ENCODE results near the gene ANKRD40CL. TPM values are rescaled to one million over a fixed set of nuclear protein-coding genes. Genes with fewer than 3 reads are reported as not detected.
"Not testable (repeated sequence)": the region's sequence is repeated elsewhere in the genome, so short reads cannot be mapped to it uniquely, and the experiment has no call there.

Gene ANKRD40CL
- total RNA-seq, 1 donor from 2014 or later, result not detected

DNA sequence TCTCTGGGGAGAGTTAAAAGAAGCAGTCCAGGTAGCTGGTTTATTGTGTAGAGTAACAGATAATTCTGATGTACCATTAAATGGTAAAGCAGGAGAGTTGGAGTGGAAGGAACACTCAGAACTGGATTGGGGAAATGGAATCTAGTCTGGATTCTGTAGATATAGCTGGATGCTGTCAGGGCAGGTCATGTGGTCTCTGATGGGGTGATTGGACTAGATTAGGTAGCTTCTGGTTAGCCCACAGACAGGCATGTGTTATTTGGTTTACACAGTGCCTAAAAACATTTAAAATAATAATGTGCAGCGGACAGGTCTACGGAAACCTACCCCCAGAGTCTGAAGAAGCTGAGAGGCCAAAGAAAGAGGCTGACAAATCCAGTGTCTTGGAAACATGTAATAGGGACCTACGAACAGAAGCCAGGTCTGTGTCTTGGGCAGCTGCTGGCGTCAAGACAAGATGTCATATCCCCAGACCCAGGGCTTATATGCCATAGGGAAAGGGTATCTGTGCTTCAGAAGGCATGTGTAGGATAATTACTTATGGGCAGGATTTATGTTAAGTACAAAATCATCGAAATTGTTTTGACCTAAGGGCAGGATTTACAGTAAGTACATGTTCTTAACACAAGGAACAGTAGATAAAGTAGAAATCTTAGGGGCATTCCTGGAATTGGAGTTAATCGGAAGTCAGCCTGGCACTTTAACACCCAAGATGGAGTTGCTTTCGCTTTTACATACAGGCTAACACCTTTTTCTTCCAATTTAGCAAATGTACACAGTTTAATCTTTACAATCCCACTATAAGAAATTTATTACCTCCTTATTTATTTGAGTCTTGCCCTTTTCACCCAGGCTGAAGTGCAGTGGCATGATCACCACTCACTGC, 35.5 kb downstream of the ANKRD40CL start:
- H3K4me3 Mint-ChIP-seq (ENCODE audit: low read depth), result no peak overlapping the region
- H3K4me1 Mint-ChIP-seq (ENCODE audit: low read depth), result peaks cover 40% of the 10 kb centered on the region
- no peaks in the 10 kb centered on the region for H3K27me3 Mint-ChIP-seq (ENCODE audit: low read depth)
- intact Hi-C loops (cut with micrococcal nuclease), result no loop called here
- H3K36me3 Mint-ChIP-seq (ENCODE audit: low read depth), result peaks cover 31% of the 10 kb centered on the region
- no peak for DNase-seq (ENCODE audit: low spot score)
- H3K27ac Mint-ChIP-seq, result peak overlapping the region; percentile 14
- H3K9me3 Mint-ChIP-seq, result no peaks in the 10 kb centered on the region

DNA sequence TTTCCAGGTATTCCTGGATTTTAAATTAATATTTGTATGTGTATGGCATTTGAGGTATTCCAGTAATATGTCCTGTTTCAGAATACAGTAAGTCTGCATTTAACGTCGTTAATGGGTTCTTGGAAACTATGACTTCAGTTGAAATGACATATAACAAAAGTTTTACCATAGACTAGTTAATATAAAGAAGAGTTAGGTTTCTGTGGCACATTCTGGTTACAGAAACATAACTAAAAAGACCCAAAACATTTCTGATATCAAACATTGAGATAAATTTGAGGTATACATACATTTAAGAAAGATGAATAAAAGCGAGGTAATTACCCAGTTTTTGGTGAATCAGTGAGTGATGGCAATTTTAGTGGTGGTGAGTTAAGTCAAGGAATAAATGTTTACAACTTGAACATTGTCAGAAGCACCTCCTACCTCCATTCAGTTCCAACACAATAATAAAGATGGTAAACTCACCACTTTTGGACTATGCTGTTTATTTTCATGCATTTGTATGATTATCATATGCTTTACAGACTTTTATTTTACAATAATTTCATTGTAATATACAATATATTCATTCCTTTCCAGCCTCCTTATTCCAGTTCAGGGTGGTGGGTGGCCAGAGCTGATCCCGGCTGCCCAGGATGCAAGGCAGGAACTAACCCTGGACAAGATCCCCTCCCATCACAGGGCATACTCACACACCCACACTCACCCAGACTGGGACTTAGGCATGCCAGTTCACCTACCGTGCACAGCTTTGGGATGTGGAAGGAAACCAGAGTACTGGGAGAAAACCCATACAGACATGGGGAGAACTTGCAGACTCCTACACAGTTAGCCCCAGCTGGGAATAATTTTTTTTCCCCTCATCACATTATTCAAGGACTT, 38.2 kb downstream of the ANKRD40CL start:
- Mint-ChIP-seq H3K9me3 (no peaks in the 10 kb centered on the region), H3K27me3 (ENCODE audit: low read depth) (no peaks in the 10 kb centered on the region), H3K4me3 (ENCODE audit: low read depth) (no peak overlapping the region), H3K36me3 (ENCODE audit: low read depth) (peaks cover 24% of the 10 kb centered on the region), H3K4me1 (ENCODE audit: low read depth) (peaks cover 31% of the 10 kb centered on the region), H3K27ac (peak overlapping the region; percentile 69)
- no peak for DNase-seq (ENCODE audit: low spot score)
- intact Hi-C loops (cut with micrococcal nuclease), result no loop called here

GRCh38 chr17:50728112-50728429, 39.2 kb downstream of the ANKRD40CL start:
- Mint-ChIP-seq H3K27me3 (ENCODE audit: low read depth) (no peaks in the 10 kb centered on the region), H3K4me3 (ENCODE audit: low read depth) (no peak overlapping the region), H3K36me3 (ENCODE audit: low read depth) (peaks cover 25% of the 10 kb centered on the region), H3K27ac (no peak overlapping the region), H3K4me1 (ENCODE audit: low read depth) (peaks cover 30% of the 10 kb centered on the region), H3K9me3 (no peaks in the 10 kb centered on the region)
- intact Hi-C loops (cut with micrococcal nuclease), result no loop called here
- DNase-seq (ENCODE audit: low spot score), result no peak

GRCh38 chr17:50725769-50726655, 41.3 kb downstream of the ANKRD40CL start:
- intact Hi-C loops (cut with micrococcal nuclease), result no loop called here
- Mint-ChIP-seq H3K4me1 (ENCODE audit: low read depth) (peaks cover 36% of the 10 kb centered on the region), H3K4me3 (ENCODE audit: low read depth) (no peak overlapping the region), H3K36me3 (ENCODE audit: low read depth) (peaks cover 29% of the 10 kb centered on the region), H3K27me3 (ENCODE audit: low read depth) (no peaks in the 10 kb centered on the region), H3K27ac (no peak overlapping the region), H3K9me3 (no peaks in the 10 kb centered on the region)
- no peak for DNase-seq (ENCODE audit: low spot score)

GRCh38 chr17:50724622-50725021, 42.7 kb downstream of the ANKRD40CL start:
- peaks cover 41% of the 10 kb centered on the region for H3K36me3 Mint-ChIP-seq (ENCODE audit: low read depth)
- intact Hi-C loops (cut with micrococcal nuclease), result loop anchor here (5.0 kb wide), 1 partner anchor 143 kb away; the partner anchor contains the start of gene TOB1
- H3K27me3 Mint-ChIP-seq (ENCODE audit: low read depth); DNase-seq (ENCODE audit: low spot score); H3K4me3 Mint-ChIP-seq (ENCODE audit: low read depth); H3K9me3 Mint-ChIP-seq; H3K27ac Mint-ChIP-seq: not testable (repeated sequence)
- peaks cover 36% of the 10 kb centered on the region for H3K4me1 Mint-ChIP-seq (ENCODE audit: low read depth)

GRCh38 chr17:50722746-50723145, 44.6 kb downstream of the ANKRD40CL start:
- no peak for DNase-seq (ENCODE audit: low spot score)
- peaks cover 23% of the 10 kb centered on the region for H3K4me1 Mint-ChIP-seq (ENCODE audit: low read depth)
- no peaks in the 10 kb centered on the region for H3K27me3 Mint-ChIP-seq (ENCODE audit: low read depth)
- peaks cover 41% of the 10 kb centered on the region for H3K36me3 Mint-ChIP-seq (ENCODE audit: low read depth)
- peak overlapping the region; percentile 26 for H3K4me3 Mint-ChIP-seq (ENCODE audit: low read depth)
- H3K9me3 Mint-ChIP-seq, result no peaks in the 10 kb centered on the region
- intact Hi-C loops (cut with micrococcal nuclease), result loop anchor here (5.0 kb wide), 1 partner anchor 145 kb away; the partner anchor contains the start of gene TOB1
- no peak overlapping the region for H3K27ac Mint-ChIP-seq

GRCh38 chr17:50721194-50722010, 45.9 kb downstream of the ANKRD40CL start:
- peak overlapping the region; percentile 99 for H3K27ac Mint-ChIP-seq
- no peak for DNase-seq (ENCODE audit: low spot score)
- H3K4me3 Mint-ChIP-seq (ENCODE audit: low read depth), result peak overlapping the region; percentile 94
- H3K27me3 Mint-ChIP-seq (ENCODE audit: low read depth), result no peaks in the 10 kb centered on the region
- intact Hi-C loops (cut with micrococcal nuclease), result loop anchor here (5.0 kb wide), 1 partner anchor 146 kb away; the partner anchor contains the start of gene TOB1
- H3K4me1 Mint-ChIP-seq (ENCODE audit: low read depth), result peaks cover 16% of the 10 kb centered on the region
- peaks cover 35% of the 10 kb centered on the region for H3K36me3 Mint-ChIP-seq (ENCODE audit: low read depth)
- no peaks in the 10 kb centered on the region for H3K9me3 Mint-ChIP-seq

DNA sequence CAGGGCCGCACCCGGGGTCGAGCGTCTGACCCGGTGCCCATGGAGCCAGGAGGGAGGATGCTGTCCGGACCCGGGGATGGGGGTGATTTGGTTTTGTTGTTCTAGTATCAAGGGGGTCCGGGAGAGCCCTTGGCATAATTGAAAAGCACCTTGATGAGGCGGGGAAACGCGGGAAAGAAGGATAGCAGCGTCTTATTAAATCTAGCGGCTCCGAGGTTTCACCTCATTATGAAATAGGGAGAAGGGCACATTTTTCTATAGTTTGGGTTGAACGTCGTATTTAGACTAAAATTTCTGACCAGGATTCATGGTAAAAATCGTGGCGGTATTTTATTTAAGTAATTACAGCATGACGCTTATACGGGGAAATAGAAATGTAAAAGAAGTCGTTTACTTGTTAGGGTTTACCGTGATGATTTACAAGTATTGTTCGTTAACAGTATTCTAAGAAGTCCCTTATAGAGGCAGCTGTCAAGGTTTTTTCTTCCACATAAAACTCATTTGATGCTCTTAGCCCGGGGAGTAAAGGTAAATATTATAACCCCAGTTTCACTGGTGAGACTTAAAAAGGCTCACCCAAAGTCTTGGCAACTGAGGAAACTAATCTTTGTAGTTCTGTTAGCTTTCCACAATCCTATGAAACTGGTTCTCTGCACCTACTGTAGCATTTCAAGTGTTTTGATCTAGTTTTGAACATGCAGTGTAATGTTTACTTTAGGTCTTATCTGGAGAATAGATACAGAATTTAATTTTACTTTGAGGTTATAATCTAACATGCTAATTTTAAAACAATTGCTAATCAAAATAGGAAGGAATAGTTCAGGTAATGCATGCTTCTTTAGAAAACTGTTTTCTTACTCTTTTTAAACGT, 47.2 kb downstream of the ANKRD40CL start:
- peaks cover 35% of the 10 kb centered on the region for H3K36me3 Mint-ChIP-seq (ENCODE audit: low read depth)

GRCh38 chr17:50719144-50719923, 48.0 kb downstream of the ANKRD40CL start, which contains the start of gene LUC7L3:
Gene LUC7L3 (plus strand): TSS chr17:50719603. CDS start chr17:50719733, 130 bp downstream.
- peak within 1 kb of the TSS; percentile 99 for H3K27ac Mint-ChIP-seq
- no peaks in the 10 kb centered on the region for H3K9me3 Mint-ChIP-seq
- peaks cover 14% of the 10 kb centered on the region for H3K4me1 Mint-ChIP-seq (ENCODE audit: low read depth)
- peaks cover 30% of the 10 kb centered on the region for H3K36me3 Mint-ChIP-seq (ENCODE audit: low read depth)
- peak within 1 kb of the TSS; percentile 94 for H3K4me3 Mint-ChIP-seq (ENCODE audit: low read depth)
- peak; percentile 94 for DNase-seq (ENCODE audit: low spot score)
- intact Hi-C loops (cut with micrococcal nuclease), result loop anchor here (1.0 kb wide), 1 partner anchor 11 kb away; no protein-coding TSS in a partner anchor
- no peaks in the 10 kb centered on the region for H3K27me3 Mint-ChIP-seq (ENCODE audit: low read depth)

More for the DNA sequence above, 47.2 kb downstream of the ANKRD40CL start:
- peak overlapping the region; percentile 94 for H3K4me3 Mint-ChIP-seq (ENCODE audit: low read depth)
- no peaks in the 10 kb centered on the region for H3K27me3 Mint-ChIP-seq (ENCODE audit: low read depth)
- H3K4me1 Mint-ChIP-seq (ENCODE audit: low read depth), result peaks cover 14% of the 10 kb centered on the region
- DNase-seq (ENCODE audit: low spot score), result no peak
- H3K9me3 Mint-ChIP-seq, result no peaks in the 10 kb centered on the region
- H3K27ac Mint-ChIP-seq, result peak overlapping the region; percentile 99
- intact Hi-C loops (cut with micrococcal nuclease), result loop anchor here (1.0 to 5.0 kb wide), 2 partner anchors 12 to 147 kb away; partner anchors contain the start of gene TOB1

DNA sequence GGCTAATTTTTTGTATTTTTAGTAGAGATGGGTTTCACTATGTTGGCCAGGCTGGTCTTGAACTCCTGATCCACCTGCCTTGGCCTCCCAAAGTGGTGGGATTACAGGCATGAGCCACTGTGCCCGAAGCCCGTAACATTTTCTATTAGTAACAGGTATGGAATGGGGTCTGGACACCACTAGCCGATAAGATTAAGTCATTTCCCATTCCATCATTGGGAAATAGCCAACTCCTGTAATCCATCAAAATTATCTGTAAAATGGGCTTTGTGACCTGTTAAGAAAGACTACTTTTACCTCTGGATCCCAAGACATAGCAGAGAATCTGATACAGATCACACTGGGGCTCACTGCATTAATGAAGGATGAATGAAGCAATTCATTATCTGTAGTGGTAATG, 51.8 kb downstream of the ANKRD40CL start:
- no peaks in the 10 kb centered on the region for H3K9me3 Mint-ChIP-seq
- no peak overlapping the region for H3K4me3 Mint-ChIP-seq (ENCODE audit: low read depth)
- intact Hi-C loops (cut with micrococcal nuclease), result no loop called here
- H3K27me3 Mint-ChIP-seq (ENCODE audit: low read depth), result peaks cover 8% of the 10 kb centered on the region
- H3K27ac Mint-ChIP-seq, result no peak overlapping the region
- no peak for DNase-seq (ENCODE audit: low spot score)
- H3K4me1 Mint-ChIP-seq (ENCODE audit: low read depth), result peaks cover under 1% of the 10 kb centered on the region
- H3K36me3 Mint-ChIP-seq (ENCODE audit: low read depth), result peaks cover 9% of the 10 kb centered on the region
